LHCN-M2 (cell line): ENCODE results near the gene GRM7. TPM values are rescaled to one million over a fixed set of nuclear protein-coding genes. Genes with fewer than 3 reads are reported as not detected.

ENCODE experiments used
- DNase-seq: peaks from one replicate; pipeline ENCODE4 v3.0.0-alpha.2; 2012; ENCODE audit warnings: low read depth
- total RNA-seq: library from RNA; depleted of rRNA; stranded (reverse); fragments of >200 nt; gene quantifications from 2 replicates; pipeline ENCODE4 v1.2.3, GENCODE V29; 2014

The GRM7 gene
- total RNA-seq, 1 experiment from 2014 or later = not detected

GRCh38 chr3:7657214-7658112 lies 796.5 kb downstream of the GRM7 start:
- no peak for DNase-seq

- no peak for DNase-seq
Observed at GRCh38 chr3:7658294-7658693, 797.4 kb downstream of the GRM7 start.

- DNase-seq = no peak
Observed at GRCh38 chr3:7659079-7659478, 798.2 kb downstream of the GRM7 start.

GRCh38 chr3:7663771-7664170 lies 802.9 kb downstream of the GRM7 start:
- DNase-seq = no peak

GRCh38 chr3:7667774-7668173 lies 806.9 kb downstream of the GRM7 start:
- DNase-seq = no peak

- no peak for DNase-seq
Observed at GRCh38 chr3:7669641-7670040, 808.7 kb downstream of the GRM7 start.

- DNase-seq = no peak
Observed at GRCh38 chr3:7678521-7678920, 817.6 kb downstream of the GRM7 start.

GRCh38 chr3:7682822-7683229 lies 821.9 kb downstream of the GRM7 start:
- no peak for DNase-seq

GRCh38 chr3:7683426-7683825 lies 822.5 kb downstream of the GRM7 start:
- DNase-seq = no peak

- no peak for DNase-seq
Observed at GRCh38 chr3:7684182-7684715, 823.3 kb downstream of the GRM7 start.

GRCh38 chr3:7687428-7688147 lies 826.7 kb downstream of the GRM7 start:
- no peak for DNase-seq

- DNase-seq = no peak
Observed at GRCh38 chr3:7692866-7693265, 832.0 kb downstream of the GRM7 start.

- DNase-seq = no peak
Observed at GRCh38 chr3:7693976-7694375, 833.1 kb downstream of the GRM7 start.

GRCh38 chr3:7695049-7695448 lies 834.1 kb downstream of the GRM7 start:
- DNase-seq = no peak

GRCh38 chr3:7696320-7696719 lies 835.4 kb downstream of the GRM7 start:
- DNase-seq = no peak

GRCh38 chr3:7697548-7697947 lies 836.6 kb downstream of the GRM7 start:
- DNase-seq = no peak

GRCh38 chr3:7700539-7700938 lies 839.6 kb downstream of the GRM7 start:
- no peak for DNase-seq

- DNase-seq = no peak
Observed at GRCh38 chr3:7700977-7701376, 840.1 kb downstream of the GRM7 start.

GRCh38 chr3:7707187-7707586 lies 846.3 kb downstream of the GRM7 start:
- DNase-seq = no peak

- DNase-seq = no peak
Observed at GRCh38 chr3:7709376-7710082, 848.6 kb downstream of the GRM7 start.

GRCh38 chr3:7710284-7710683 lies 849.4 kb downstream of the GRM7 start:
- DNase-seq = no peak

- no peak for DNase-seq
Observed at GRCh38 chr3:7713724-7714123, 852.8 kb downstream of the GRM7 start.
